GM19023 (cell line): ENCODE results near the gene AMZ1.
"Not testable (repeated sequence)": the region's sequence is repeated elsewhere in the genome, so short reads cannot be mapped to it uniquely, and the experiment has no call there.

Source experiments
- ATAC-seq: cut with Tn5 transposase; IDR thresholded peaks from one replicate; pipeline ENCODE4 v1.9.1; 2021; ENCODE audit warnings: mild to moderate bottlenecking, moderate library complexity; ENCODE audit not compliant: unreplicated experiment

AMZ1 gene

GRCh38 chr7:2724453-2725177 lies 36.6 kb downstream of the AMZ1 start:
- no peak for ATAC-seq

- ATAC-seq = no peak
These were observed 37.4 kb downstream of the AMZ1 start for GRCh38 chr7:2725178-2726105.

- no peak for ATAC-seq
These were observed 38.5 kb downstream of the AMZ1 start for GRCh38 chr7:2726316-2727018.

GRCh38 chr7:2727206-2727605 lies 39.2 kb downstream of the AMZ1 start:
- not testable (repeated sequence) for ATAC-seq

- no peak for ATAC-seq
These were observed 40.5 kb downstream of the AMZ1 start for GRCh38 chr7:2728316-2729030.

GRCh38 chr7:2729031-2729892 lies 41.3 kb downstream of the AMZ1 start:
- no peak for ATAC-seq

GRCh38 chr7:2729893-2730716 lies 42.1 kb downstream of the AMZ1 start:
- no peak for ATAC-seq

GRCh38 chr7:2730846-2731770 lies 43.1 kb downstream of the AMZ1 start:
- no peak for ATAC-seq

- ATAC-seq = no peak
These were observed 44.4 kb downstream of the AMZ1 start for GRCh38 chr7:2732388-2732787.

- no peak for ATAC-seq
These were observed 45.1 kb downstream of the AMZ1 start for GRCh38 chr7:2732959-2733584.

GRCh38 chr7:2734084-2734686 lies 46.2 kb downstream of the AMZ1 start:
- ATAC-seq = no peak

GRCh38 chr7:2734751-2735571 lies 47.0 kb downstream of the AMZ1 start:
- ATAC-seq = no peak

GRCh38 chr7:2735744-2736143 lies 47.7 kb downstream of the AMZ1 start:
- ATAC-seq = no peak

- no peak for ATAC-seq
These were observed 48.5 kb downstream of the AMZ1 start for GRCh38 chr7:2736411-2736914.

- not testable (repeated sequence) for ATAC-seq
These were observed 49.2 kb downstream of the AMZ1 start for GRCh38 chr7:2737005-2737743.
